Neutrophil (primary cell): Measurements from ENCODE around the gene KDM5D.

ENCODE experiments used
- H3K27ac ChIP-seq: fragments of 200-600 bp; sonication (generic); 2 replicates; pipeline ENCODE4 v1.5.1; 2016; ENCODE audit warnings: mild to moderate bottlenecking, moderate library complexity
- H3K27me3 ChIP-seq: fragments of 200-600 bp; sonication (generic); 2 replicates; pipeline ENCODE4 v1.6.0; 2016; ENCODE audit warnings: mild to moderate bottlenecking
- H3K36me3 ChIP-seq: fragments of 200-600 bp; sonication (generic); 2 replicates; pipeline ENCODE4 v1.5.1; 2017
- H3K4me1 ChIP-seq, 2 experiments: fragments of 200-600 bp in 1 of 2; sonication (generic) in 1 of 2; 1 replicate in 1 of 2; 2 replicates in 1 of 2; pipeline versions ENCODE4 v1.5.1 to v1.6.1; 2013 to 2016; ENCODE audit warnings: low read depth in 1 of 2, low read length in 1 of 2, mild to moderate bottlenecking in 1 of 2, moderate library complexity in 1 of 2; ENCODE audit not compliant: control insufficient read depth in 1 of 2, insufficient read depth in 1 of 2
- H3K4me3 ChIP-seq, 2 experiments: fragments of 200-600 bp in 1 of 2; sonication (generic) in 1 of 2; 1 replicate in 1 of 2; 2 replicates in 1 of 2; pipeline ENCODE4 v1.5.1; 2013 to 2016; ENCODE audit warnings: low read depth in 1 of 2, low read length in 1 of 2, mild to moderate bottlenecking in 1 of 2, moderate library complexity in 1 of 2
- H3K9me3 ChIP-seq: fragments of 200-600 bp; sonication (generic); 2 replicates; pipeline ENCODE4 v1.5.1; 2016
- CTCF ChIP-seq: fragments of 200-600 bp; sonication (generic); IDR thresholded peaks from 2 replicates; pipeline ENCODE4 v1.5.1; 2016; ENCODE audit warnings: antibody characterized with exemption

Gene KDM5D

GRCh38 chrY:19717950-19718349, 26.6 kb downstream of the KDM5D start:
- Histone ChIP-seq H3K36me3 (peaks cover 46% of the 10 kb centered on the region), H3K27me3 (no peaks in the 10 kb centered on the region), H3K4me3 (no peak overlapping the region), H3K9me3 (no peaks in the 10 kb centered on the region), H3K27ac (no peak overlapping the region), H3K4me1 (no peaks in the 10 kb centered on the region)
- TF ChIP-seq CTCF: no peak

DNA sequence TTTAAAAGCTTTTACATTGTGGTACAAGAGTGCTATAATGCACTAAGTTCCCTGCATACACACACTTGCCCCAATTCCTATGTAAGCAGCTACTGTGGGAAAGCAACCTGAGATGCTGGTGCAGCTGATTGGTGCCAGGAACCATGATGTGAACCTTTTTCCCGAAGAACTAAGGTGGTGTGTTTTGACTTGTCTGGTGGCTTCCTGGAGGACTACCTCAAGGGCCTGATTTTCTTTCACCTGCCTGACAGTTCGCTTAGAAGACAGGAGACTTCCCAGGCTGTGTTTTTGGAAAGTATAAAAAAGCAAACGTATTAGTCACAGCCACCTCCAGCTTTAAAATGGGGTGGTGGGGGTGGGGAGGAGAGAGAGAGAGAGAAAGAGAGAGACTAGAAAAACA, 27.4 kb downstream of the KDM5D start:
- Histone ChIP-seq H3K36me3 (peaks cover 46% of the 10 kb centered on the region), H3K27me3 (no peaks in the 10 kb centered on the region), H3K4me1 (no peaks in the 10 kb centered on the region), H3K9me3 (no peaks in the 10 kb centered on the region), H3K4me3 (no peak overlapping the region), H3K27ac (no peak overlapping the region)
- no peak for TF ChIP-seq CTCF

DNA sequence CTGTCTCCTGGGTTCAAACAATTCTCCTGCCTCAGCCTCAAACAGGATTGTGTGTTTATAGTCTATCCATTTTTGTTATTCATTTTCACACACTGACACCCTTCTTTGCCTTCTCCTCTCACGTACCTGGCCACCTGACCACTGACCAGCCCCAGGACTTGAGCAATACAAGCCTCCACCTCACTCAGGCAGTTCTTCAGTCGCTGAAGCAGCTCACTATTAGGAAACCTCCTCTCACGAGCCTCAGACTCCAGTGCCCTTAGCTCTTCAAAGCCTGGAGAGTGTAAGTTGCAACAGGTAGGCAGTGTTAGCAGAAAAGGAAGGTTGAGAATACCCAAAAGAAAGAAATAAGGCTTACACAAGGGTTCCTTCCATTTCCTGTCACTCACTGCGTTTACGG, 29.3 kb downstream of the KDM5D start:
- Histone ChIP-seq H3K4me3 (no peak overlapping the region), H3K27ac (no peak overlapping the region), H3K9me3 (no peaks in the 10 kb centered on the region), H3K27me3 (no peaks in the 10 kb centered on the region), H3K36me3 (peaks cover 36% of the 10 kb centered on the region), H3K4me1 (no peaks in the 10 kb centered on the region)
- no peak for TF ChIP-seq CTCF

- no peak for TF ChIP-seq CTCF
- Histone ChIP-seq H3K27me3 (no peaks in the 10 kb centered on the region), H3K36me3 (peaks cover 48% of the 10 kb centered on the region), H3K4me1 (no peaks in the 10 kb centered on the region), H3K27ac (no peak overlapping the region), H3K4me3 (no peak overlapping the region), H3K9me3 (no peaks in the 10 kb centered on the region)
Measured at GRCh38 chrY:19713430-19713829, 31.1 kb downstream of the KDM5D start.

DNA sequence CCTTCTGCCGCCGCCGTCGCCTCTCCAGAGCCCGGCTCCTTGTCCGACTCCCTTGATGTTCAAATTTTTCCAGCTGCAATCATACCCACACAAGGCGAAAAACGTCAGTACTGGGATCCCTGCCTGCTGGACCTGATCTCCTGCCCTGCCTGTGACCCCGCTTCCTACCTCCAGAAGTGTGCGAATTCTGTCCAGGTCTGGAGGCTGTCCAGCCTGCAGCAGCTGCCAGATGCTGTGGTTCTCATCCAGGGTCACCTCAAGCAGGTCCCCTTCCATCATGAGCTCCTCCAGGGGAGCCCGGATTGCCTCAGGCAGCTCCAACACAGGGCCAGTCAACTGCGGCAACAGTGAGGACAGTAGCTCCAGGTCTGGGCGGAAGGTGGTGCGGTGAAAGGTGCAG, 38.3 kb downstream of the KDM5D start:
- H3K27me3 ChIP-seq: no peaks in the 10 kb centered on the region
- TF ChIP-seq CTCF: no peak
- no peaks in the 10 kb centered on the region for H3K4me1 ChIP-seq
- peaks cover 74% of the 10 kb centered on the region for H3K36me3 ChIP-seq
- H3K27ac ChIP-seq: no peak overlapping the region
- H3K4me3 ChIP-seq: no peak overlapping the region
- no peaks in the 10 kb centered on the region for H3K9me3 ChIP-seq

DNA sequence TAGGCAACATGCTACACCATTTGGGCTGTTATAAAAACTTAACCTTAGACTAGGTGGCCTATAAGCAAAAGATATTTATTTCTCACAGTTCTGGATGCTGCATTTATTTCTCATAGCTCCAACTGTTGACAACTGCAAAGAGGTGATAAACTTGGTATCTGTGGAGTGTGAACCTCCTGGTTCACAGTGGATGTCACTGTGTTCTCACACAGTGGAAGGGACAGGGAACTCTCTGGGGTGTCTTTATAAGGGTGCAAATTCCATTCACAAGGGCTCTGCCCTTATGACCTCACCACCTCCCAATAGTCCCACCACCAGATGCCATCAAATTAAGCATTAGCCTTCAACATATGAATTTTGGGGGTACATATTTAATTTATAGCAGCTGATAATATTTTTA, 46.0 kb downstream of the KDM5D start:
- no peaks in the 10 kb centered on the region for H3K4me1 ChIP-seq
- no peak overlapping the region for H3K4me3 ChIP-seq
- no peaks in the 10 kb centered on the region for H3K27me3 ChIP-seq
- no peak overlapping the region for H3K27ac ChIP-seq
- H3K9me3 ChIP-seq: no peaks in the 10 kb centered on the region
- TF ChIP-seq CTCF: no peak
- peaks cover 12% of the 10 kb centered on the region for H3K36me3 ChIP-seq
